Measurements from ENCODE around the gene CDH4. TPM values are rescaled to one million over a fixed set of nuclear protein-coding genes. Genes with fewer than 3 reads are reported as not detected.

The CDH4 gene
- total RNA-seq, 1 experiment from 2014 or later: 5.3 TPM

GRCh38 chr20:61518424-61518951 is 266.4 kb downstream of the CDH4 start:
- ChIA-PET POLR2A (no interaction called here), CTCF (no interaction called here)

More at GRCh38 chr20:61518424-61518951, 266.4 kb downstream of the CDH4 start:
- no peak for DNase-seq (ENCODE audit: low spot score)
- Mint-ChIP-seq H3K4me3 (no peak overlapping the region), H3K27ac (no peak overlapping the region), H3K27me3 (ENCODE audit: low read depth) (peaks cover 9% of the 10 kb centered on the region), H3K4me1 (peaks cover 42% of the 10 kb centered on the region), H3K9me3 (peaks cover 8% of the 10 kb centered on the region), H3K36me3 (no peaks in the 10 kb centered on the region; the same call in 1 of the 2 replicates)
- TF ChIP-seq NR2C2 (CRISPR knock-in tag; IDR thresholded peaks at IDR 0.05): no peak
- TF ChIP-seq NFYB (CRISPR knock-in tag; conservative IDR thresholded peaks at IDR 0.05; ENCODE audit: low read depth): no peak
- TF ChIP-seq, protein P1, sequence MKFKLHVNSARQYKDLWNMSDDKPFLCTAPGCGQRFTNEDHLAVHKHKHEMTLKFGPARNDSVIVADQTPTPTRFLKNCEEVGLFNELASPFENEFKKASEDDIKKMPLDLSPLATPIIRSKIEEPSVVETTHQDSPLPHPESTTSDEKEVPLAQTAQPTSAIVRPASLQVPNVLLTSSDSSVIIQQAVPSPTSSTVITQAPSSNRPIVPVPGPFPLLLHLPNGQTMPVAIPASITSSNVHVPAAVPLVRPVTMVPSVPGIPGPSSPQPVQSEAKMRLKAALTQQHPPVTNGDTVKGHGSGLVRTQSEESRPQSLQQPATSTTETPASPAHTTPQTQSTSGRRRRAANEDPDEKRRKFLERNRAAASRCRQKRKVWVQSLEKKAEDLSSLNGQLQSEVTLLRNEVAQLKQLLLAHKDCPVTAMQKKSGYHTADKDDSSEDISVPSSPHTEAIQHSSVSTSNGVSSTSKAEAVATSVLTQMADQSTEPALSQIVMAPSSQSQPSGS (CRISPR knock-in tag; IDR thresholded peaks at IDR 0.05; ENCODE audit: borderline replicate concordance, low read depth): no peak
- no peak for TF ChIP-seq PRDM15 (CRISPR knock-in tag; IDR thresholded peaks at IDR 0.05)
- no peak for TF ChIP-seq ZNF396 (CRISPR knock-in tag; IDR thresholded peaks at IDR 0.05; ENCODE audit: borderline replicate concordance)
- TF ChIP-seq ZSCAN18 (CRISPR knock-in tag; IDR thresholded peaks at IDR 0.05): no peak
- no peak for TF ChIP-seq TEAD4 (CRISPR knock-in tag; IDR thresholded peaks at IDR 0.05)
- no peak for TF ChIP-seq SP1 (CRISPR knock-in tag; conservative IDR thresholded peaks at IDR 0.05)
- TF ChIP-seq, protein P2, sequence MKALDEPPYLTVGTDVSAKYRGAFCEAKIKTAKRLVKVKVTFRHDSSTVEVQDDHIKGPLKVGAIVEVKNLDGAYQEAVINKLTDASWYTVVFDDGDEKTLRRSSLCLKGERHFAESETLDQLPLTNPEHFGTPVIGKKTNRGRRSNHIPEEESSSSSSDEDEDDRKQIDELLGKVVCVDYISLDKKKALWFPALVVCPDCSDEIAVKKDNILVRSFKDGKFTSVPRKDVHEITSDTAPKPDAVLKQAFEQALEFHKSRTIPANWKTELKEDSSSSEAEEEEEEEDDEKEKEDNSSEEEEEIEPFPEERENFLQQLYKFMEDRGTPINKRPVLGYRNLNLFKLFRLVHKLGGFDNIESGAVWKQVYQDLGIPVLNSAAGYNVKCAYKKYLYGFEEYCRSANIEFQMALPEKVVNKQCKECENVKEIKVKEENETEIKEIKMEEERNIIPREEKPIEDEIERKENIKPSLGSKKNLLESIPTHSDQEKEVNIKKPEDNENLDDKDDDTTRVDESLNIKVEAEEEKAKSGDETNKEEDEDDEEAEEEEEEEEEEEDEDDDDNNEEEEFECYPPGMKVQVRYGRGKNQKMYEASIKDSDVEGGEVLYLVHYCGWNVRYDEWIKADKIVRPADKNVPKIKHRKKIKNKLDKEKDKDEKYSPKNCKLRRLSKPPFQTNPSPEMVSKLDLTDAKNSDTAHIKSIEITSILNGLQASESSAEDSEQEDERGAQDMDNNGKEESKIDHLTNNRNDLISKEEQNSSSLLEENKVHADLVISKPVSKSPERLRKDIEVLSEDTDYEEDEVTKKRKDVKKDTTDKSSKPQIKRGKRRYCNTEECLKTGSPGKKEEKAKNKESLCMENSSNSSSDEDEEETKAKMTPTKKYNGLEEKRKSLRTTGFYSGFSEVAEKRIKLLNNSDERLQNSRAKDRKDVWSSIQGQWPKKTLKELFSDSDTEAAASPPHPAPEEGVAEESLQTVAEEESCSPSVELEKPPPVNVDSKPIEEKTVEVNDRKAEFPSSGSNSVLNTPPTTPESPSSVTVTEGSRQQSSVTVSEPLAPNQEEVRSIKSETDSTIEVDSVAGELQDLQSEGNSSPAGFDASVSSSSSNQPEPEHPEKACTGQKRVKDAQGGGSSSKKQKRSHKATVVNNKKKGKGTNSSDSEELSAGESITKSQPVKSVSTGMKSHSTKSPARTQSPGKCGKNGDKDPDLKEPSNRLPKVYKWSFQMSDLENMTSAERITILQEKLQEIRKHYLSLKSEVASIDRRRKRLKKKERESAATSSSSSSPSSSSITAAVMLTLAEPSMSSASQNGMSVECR (CRISPR knock-in tag; IDR thresholded peaks at IDR 0.05; ENCODE audit: borderline replicate concordance): no peak
- TF ChIP-seq ERG (CRISPR knock-in tag; IDR thresholded peaks at IDR 0.05): no peak
- TF ChIP-seq, protein P3, sequence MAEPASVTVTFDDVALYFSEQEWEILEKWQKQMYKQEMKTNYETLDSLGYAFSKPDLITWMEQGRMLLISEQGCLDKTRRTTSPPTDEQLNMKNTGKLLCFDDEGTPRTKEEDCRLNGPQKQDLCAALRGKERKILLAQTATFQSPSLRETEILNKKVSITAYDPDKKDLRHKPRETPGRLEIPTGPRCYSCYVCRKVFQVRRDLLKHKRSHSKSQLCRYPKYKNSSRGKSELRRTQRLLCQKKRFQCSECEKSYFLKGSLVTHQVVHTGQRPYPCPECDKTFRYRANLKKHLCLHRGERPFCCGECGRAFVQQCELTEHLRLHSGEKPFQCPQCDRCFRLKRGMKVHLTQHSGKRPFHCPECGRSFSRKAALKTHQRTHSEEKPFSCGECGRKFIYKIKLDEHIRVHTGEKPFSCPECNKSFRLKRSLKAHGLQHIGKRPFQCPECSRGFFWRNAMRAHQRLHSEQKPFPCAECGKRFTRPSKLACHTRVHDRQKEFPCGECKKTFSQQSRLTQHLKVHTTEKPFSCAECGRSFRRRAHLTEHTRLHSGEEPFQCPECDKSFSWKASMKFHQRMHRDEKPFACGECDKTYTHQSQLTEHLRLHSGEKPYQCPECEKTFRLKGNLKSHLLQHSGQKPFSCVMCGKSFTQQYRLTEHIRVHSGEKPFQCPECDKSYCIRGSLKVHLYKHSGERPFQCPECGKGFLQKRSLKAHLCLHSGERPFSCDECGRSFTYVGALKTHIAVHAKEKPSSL (CRISPR knock-in tag; conservative IDR thresholded peaks at IDR 0.05): no peak
- TF ChIP-seq ETV6 (CRISPR knock-in tag; IDR thresholded peaks at IDR 0.05): no peak
- TF ChIP-seq MAX (CRISPR knock-in tag; IDR thresholded peaks at IDR 0.05): no peak
- TF ChIP-seq, protein P4, sequence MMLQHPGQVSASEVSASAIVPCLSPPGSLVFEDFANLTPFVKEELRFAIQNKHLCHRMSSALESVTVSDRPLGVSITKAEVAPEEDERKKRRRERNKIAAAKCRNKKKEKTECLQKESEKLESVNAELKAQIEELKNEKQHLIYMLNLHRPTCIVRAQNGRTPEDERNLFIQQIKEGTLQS (CRISPR knock-in tag; conservative IDR thresholded peaks at IDR 0.05): no peak
- no peak for TF ChIP-seq GABPB1 (CRISPR knock-in tag; IDR thresholded peaks at IDR 0.05)
- TF ChIP-seq, protein P5, sequence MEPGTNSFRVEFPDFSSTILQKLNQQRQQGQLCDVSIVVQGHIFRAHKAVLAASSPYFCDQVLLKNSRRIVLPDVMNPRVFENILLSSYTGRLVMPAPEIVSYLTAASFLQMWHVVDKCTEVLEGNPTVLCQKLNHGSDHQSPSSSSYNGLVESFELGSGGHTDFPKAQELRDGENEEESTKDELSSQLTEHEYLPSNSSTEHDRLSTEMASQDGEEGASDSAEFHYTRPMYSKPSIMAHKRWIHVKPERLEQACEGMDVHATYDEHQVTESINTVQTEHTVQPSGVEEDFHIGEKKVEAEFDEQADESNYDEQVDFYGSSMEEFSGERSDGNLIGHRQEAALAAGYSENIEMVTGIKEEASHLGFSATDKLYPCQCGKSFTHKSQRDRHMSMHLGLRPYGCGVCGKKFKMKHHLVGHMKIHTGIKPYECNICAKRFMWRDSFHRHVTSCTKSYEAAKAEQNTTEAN (CRISPR knock-in tag; IDR thresholded peaks at IDR 0.05): no peak
- TF ChIP-seq NFE2L1 (CRISPR knock-in tag; IDR thresholded peaks at IDR 0.05): no peak
- no peak for TF ChIP-seq NFATC4 (CRISPR knock-in tag; IDR thresholded peaks at IDR 0.05)
- TF ChIP-seq PRRX2 (CRISPR knock-in tag; IDR thresholded peaks at IDR 0.05): no peak
- ATAC-seq: no peak
